Neuronal stem cell (in vitro differentiated cells): ENCODE measurements around the gene SDR42E2. TPM values are rescaled to one million over a fixed set of nuclear protein-coding genes. Genes with fewer than 3 reads are reported as not detected.

Experiments used
- DNase-seq: peaks from one replicate; pipeline ENCODE4 v3.0.0-alpha.2; 2013; ENCODE audit warnings: low spot score
- H2AFZ ChIP-seq: one replicate; pipeline ENCODE4 v1.6.1; 2013; ENCODE audit warnings: mild to moderate bottlenecking, low read length, inconsistent platforms
- H2AK5ac ChIP-seq: 2 replicates; pipeline ENCODE4 v1.6.1; 2013; ENCODE audit warnings: low read depth, mild to moderate bottlenecking, inconsistent platforms, low read length, moderate library complexity, mixed read lengths
- H2BK120ac ChIP-seq: 2 replicates; pipeline ENCODE4 v1.6.1; 2013; ENCODE audit warnings: low read depth, mild to moderate bottlenecking, inconsistent platforms, low read length, moderate library complexity, mixed read lengths
- H2BK12ac ChIP-seq: one replicate; pipeline ENCODE4 v1.6.1; 2013; ENCODE audit warnings: low read length, inconsistent platforms
- H2BK15ac ChIP-seq: 2 replicates; pipeline ENCODE4 v1.6.1; 2013; ENCODE audit warnings: mild to moderate bottlenecking, low read length, inconsistent platforms, mixed read lengths
- H2BK5ac ChIP-seq: one replicate; pipeline ENCODE4 v1.6.1; 2013; ENCODE audit warnings: inconsistent platforms, mild to moderate bottlenecking, low read length, moderate library complexity
- H3K14ac ChIP-seq: one replicate; pipeline ENCODE4 v1.6.1; 2013; ENCODE audit warnings: low read length, inconsistent platforms
- H3K18ac ChIP-seq: 2 replicates; pipeline ENCODE4 v1.6.1; 2013; ENCODE audit warnings: low read length, inconsistent platforms
- H3K23ac ChIP-seq: 2 replicates; pipeline ENCODE4 v1.6.1; 2013; ENCODE audit warnings: low read depth, mild to moderate bottlenecking, mixed read lengths, low read length, inconsistent platforms; ENCODE audit not compliant: poor library complexity
- H3K27ac ChIP-seq: replicated peaks from 3 replicates; pipeline ENCODE4 v1.5.1; 2013; ENCODE audit warnings: low read length, inconsistent platforms
- H3K27me3 ChIP-seq, 3 experiments: 2 replicates each; pipeline ENCODE4 v1.6.1; 2013; ENCODE audit warnings: low read length in 3 of 3, mild to moderate bottlenecking in 2 of 3, inconsistent platforms in 1 of 3, low read depth in 1 of 3, mixed read lengths in 1 of 3, moderate library complexity in 1 of 3; ENCODE audit not compliant: control insufficient read depth in 3 of 3, insufficient read depth in 3 of 3
- H3K36me3 ChIP-seq, 2 donors: replicated peaks in 1 of 2; 2 replicates each; pipeline ENCODE4 v1.6.1; 2013; ENCODE audit warnings: low read length in 2 of 2; ENCODE audit not compliant: control insufficient read depth in 2 of 2, insufficient read depth in 2 of 2
- H3K4ac ChIP-seq: 2 replicates; pipeline ENCODE4 v1.6.1; 2013; ENCODE audit warnings: inconsistent platforms, mild to moderate bottlenecking, low read length, moderate library complexity
- H3K4me1 ChIP-seq, 2 donors: 1 replicate in 1 of 2; 2 replicates in 1 of 2; pipeline ENCODE4 v1.6.1; 2013; ENCODE audit warnings: low read length in 2 of 2, low read depth in 1 of 2; ENCODE audit not compliant: control insufficient read depth in 2 of 2, insufficient read depth in 1 of 2
- H3K4me2 ChIP-seq: one replicate; pipeline ENCODE4 v1.6.1; 2013; ENCODE audit warnings: mild to moderate bottlenecking, low read length, inconsistent platforms; ENCODE audit not compliant: insufficient read depth, poor library complexity, severe bottlenecking
- H3K4me3 ChIP-seq, 2 donors: 2 replicates each; pipeline ENCODE4 v1.5.1; 2013; ENCODE audit warnings: low read length in 2 of 2, mild to moderate bottlenecking in 2 of 2, inconsistent platforms in 1 of 2, moderate library complexity in 1 of 2
- H3K79me1 ChIP-seq: one replicate; pipeline ENCODE4 v1.6.1; 2013; ENCODE audit warnings: low read depth, mild to moderate bottlenecking, inconsistent platforms, low read length, moderate library complexity
- H3K9ac ChIP-seq: one replicate; pipeline ENCODE4 v1.6.1; 2013; ENCODE audit warnings: mild to moderate bottlenecking, low read depth, low read length, inconsistent platforms; ENCODE audit not compliant: poor library complexity
- H3K9me3 ChIP-seq, 2 donors: replicated peaks in 1 of 2; 2 replicates each; pipeline versions ENCODE3 to v1.6.1; 2013; ENCODE audit warnings: low read length in 2 of 2, mild to moderate bottlenecking in 2 of 2, inconsistent platforms in 1 of 2, low read depth in 1 of 2, mixed read lengths in 1 of 2, moderate library complexity in 1 of 2; ENCODE audit not compliant: control insufficient read depth in 2 of 2, insufficient read depth in 1 of 2
- H4K8ac ChIP-seq: one replicate; pipeline ENCODE4 v1.6.1; 2013; ENCODE audit warnings: low read depth, mild to moderate bottlenecking, inconsistent platforms, low read length, moderate library complexity
- H4K91ac ChIP-seq: one replicate; pipeline ENCODE4 v1.6.1; 2013; ENCODE audit warnings: low read length, low read depth, mild to moderate bottlenecking, inconsistent platforms; ENCODE audit not compliant: poor library complexity
- WGBS, 2 donors: extraction: QIAGEN DNeasy Blood & Tissue Kit; methylation state at CpG; one replicate each; pipeline ENCODE4 v1.1.7; 2013; ENCODE audit warnings: missing lambda C conversion rate in 2 of 2, mixed read lengths in 1 of 2; ENCODE audit not compliant: insufficient read length in 2 of 2, insufficient replicate concordance in 1 of 2; ENCODE audit errors: extremely low coverage in 2 of 2; 5-methylcytosine and 5-hydroxymethylcytosine counted together
- polyA plus RNA-seq, 2 experiments: library from polyadenylated mRNA; stranded (reverse); fragments of 200-250 nt; gene quantifications; one replicate each; pipeline ENCODE4 v1.2.3, GENCODE V29; 2013

Gene SDR42E2
- 0.03 TPM for polyA plus RNA-seq (2013, experiment 1 of 2)
- polyA plus RNA-seq (2013, experiment 2 of 2) = 0.01 TPM

- Histone ChIP-seq H3K36me3 (no peaks in the 10 kb centered on the region), H3K27me3 (peaks cover 0 to 50% (median 19%) of the 10 kb centered on the region in 3 experiments), H2AK5ac (no peak within 1 kb of the TSS), H3K18ac (peak within 1 kb of the TSS; percentile 73), H2BK12ac (no peak within 1 kb of the TSS), H3K23ac (no peak within 1 kb of the TSS), H3K4me2 (peak within 1 kb of the TSS; percentile 79), H3K9ac (peak within 1 kb of the TSS; percentile 15), H3K9me3 (peaks cover 0 to 2% of the 10 kb centered on the region in 2 donors), H3K4ac (no peak within 1 kb of the TSS), H3K4me1 (peaks cover 0 to 2% of the 10 kb centered on the region in 2 donors), H3K27ac (no peak within 1 kb of the TSS), H3K4me3 (peak within 1 kb of the TSS in 1 of 2 donors; percentile 72), H2BK120ac (no peak within 1 kb of the TSS), H4K8ac (peak within 1 kb of the TSS; percentile 53), H3K14ac (no peak within 1 kb of the TSS), H2BK5ac (no peak within 1 kb of the TSS), H2AFZ (peak within 1 kb of the TSS; percentile 59), H2BK15ac (no peak within 1 kb of the TSS), H4K91ac (no peak within 1 kb of the TSS), H3K79me1 (no peaks in the 10 kb centered on the region)
- no peak for DNase-seq
- no CpG with 5 or more reads among the region's 40 CpGs for WGBS, 2 donors
Measured at GRCh38 chr16:22161999-22162655, at the start of gene SDR42E2. Gene SDR42E2 (plus strand): TSS chr16:22162506. CDS start chr16:22165583, 3,077 bp downstream.

- Histone ChIP-seq H3K23ac (no peak overlapping the region), H2BK120ac (no peak overlapping the region), H2BK15ac (no peak overlapping the region), H3K79me1 (no peaks in the 10 kb centered on the region), H4K8ac (no peak overlapping the region), H3K18ac (no peak overlapping the region), H3K4me1 (no peaks in the 10 kb centered on the region), H3K4ac (no peak overlapping the region), H4K91ac (no peak overlapping the region), H2BK12ac (no peak overlapping the region), H3K14ac (peak overlapping the region; percentile 71), H2AK5ac (no peak overlapping the region), H3K36me3 (no peaks in the 10 kb centered on the region), H2AFZ (no peak overlapping the region), H3K27me3 (no peaks in the 10 kb centered on the region), H2BK5ac (no peak overlapping the region), H3K4me2 (no peak overlapping the region), H3K9me3 (no peaks in the 10 kb centered on the region), H3K27ac (no peak overlapping the region), H3K4me3 (no peak overlapping the region), H3K9ac (no peak overlapping the region)
- no CpG with 5 or more reads among the region's 2 CpGs for WGBS, 2 donors
- no peak for DNase-seq
Measured at GRCh38 chr16:22116095-22116700, 46.1 kb upstream of the SDR42E2 start.

GRCh38 chr16:22117609-22118008, 44.7 kb upstream of the SDR42E2 start:
- Histone ChIP-seq H3K4me3 (no peak overlapping the region), H2BK5ac (no peak overlapping the region), H2BK12ac (no peak overlapping the region), H3K27ac (no peak overlapping the region), H3K14ac (no peak overlapping the region), H3K79me1 (no peaks in the 10 kb centered on the region), H3K9me3 (no peaks in the 10 kb centered on the region), H3K23ac (no peak overlapping the region), H3K4me2 (no peak overlapping the region), H3K4ac (no peak overlapping the region), H3K9ac (no peak overlapping the region), H4K8ac (no peak overlapping the region), H3K27me3 (no peaks in the 10 kb centered on the region), H2AFZ (no peak overlapping the region), H2BK120ac (no peak overlapping the region), H3K36me3 (no peaks in the 10 kb centered on the region), H3K4me1 (no peaks in the 10 kb centered on the region), H2BK15ac (no peak overlapping the region), H3K18ac (no peak overlapping the region), H2AK5ac (no peak overlapping the region), H4K91ac (no peak overlapping the region)
- WGBS, 2 donors = no CpG with 5 or more reads among the region's 2 CpGs
- no peak for DNase-seq

- no peak overlapping the region for H3K18ac ChIP-seq
- H3K9ac ChIP-seq = no peak overlapping the region
- H2BK12ac ChIP-seq = no peak overlapping the region
- H3K4me3 ChIP-seq = no peak overlapping the region
- no peaks in the 10 kb centered on the region for H3K4me1 ChIP-seq
- no peak overlapping the region for H2BK120ac ChIP-seq
- H2BK5ac ChIP-seq = no peak overlapping the region
- H4K8ac ChIP-seq = no peak overlapping the region
- H3K27ac ChIP-seq = no peak overlapping the region
- H3K27me3 ChIP-seq = no peaks in the 10 kb centered on the region
- H3K14ac ChIP-seq = no peak overlapping the region
- H3K23ac ChIP-seq = no peak overlapping the region
- DNase-seq = no peak
- H3K79me1 ChIP-seq = no peaks in the 10 kb centered on the region
- no CpG with 5 or more reads among the region's 3 CpGs for WGBS, 2 donors
- H2AFZ ChIP-seq = no peak overlapping the region
- H2BK15ac ChIP-seq = no peak overlapping the region
- no peak overlapping the region for H4K91ac ChIP-seq
- H2AK5ac ChIP-seq = no peak overlapping the region
- H3K4me2 ChIP-seq = no peak overlapping the region
- H3K4ac ChIP-seq = no peak overlapping the region
- H3K9me3 ChIP-seq = no peaks in the 10 kb centered on the region
- H3K36me3 ChIP-seq = no peaks in the 10 kb centered on the region
Measured at GRCh38 chr16:22120440-22120839, 41.9 kb upstream of the SDR42E2 start.
